ENCODE data around the gene ZNF480.

GRCh38 chr19:52296400-52296772 is 583 bp upstream of the ZNF480 start:
- TF ChIP-seq CTCF (IDR thresholded peaks at IDR 0.05) = no peak
- TF ChIP-seq POLR2A (IDR thresholded peaks at IDR 0.05) = no peak

Measured in body of pancreas (tissue), 4 donors.